A172 (cell line): ENCODE data around the gene ANO10. TPM values are rescaled to one million over a fixed set of nuclear protein-coding genes. Genes with fewer than 3 reads are reported as not detected.
"Not testable (repeated sequence)": the region's sequence is repeated elsewhere in the genome, so short reads cannot be mapped to it uniquely, and the experiment has no call there.

Experiments
- DNase-seq: peaks from one replicate; pipeline ENCODE4 v3.0.0-alpha.2; 2015; ENCODE audit warnings: low spot score
- total RNA-seq: library from RNA; depleted of rRNA; stranded (reverse); fragments of >200 nt; shearing (Covaris generic); gene quantifications from 2 replicates; pipeline ENCODE4 v1.2.3, GENCODE V29; 2014

Gene ANO10
- total RNA-seq, 1 experiment from 2014 or later: 31.1 TPM

DNA sequence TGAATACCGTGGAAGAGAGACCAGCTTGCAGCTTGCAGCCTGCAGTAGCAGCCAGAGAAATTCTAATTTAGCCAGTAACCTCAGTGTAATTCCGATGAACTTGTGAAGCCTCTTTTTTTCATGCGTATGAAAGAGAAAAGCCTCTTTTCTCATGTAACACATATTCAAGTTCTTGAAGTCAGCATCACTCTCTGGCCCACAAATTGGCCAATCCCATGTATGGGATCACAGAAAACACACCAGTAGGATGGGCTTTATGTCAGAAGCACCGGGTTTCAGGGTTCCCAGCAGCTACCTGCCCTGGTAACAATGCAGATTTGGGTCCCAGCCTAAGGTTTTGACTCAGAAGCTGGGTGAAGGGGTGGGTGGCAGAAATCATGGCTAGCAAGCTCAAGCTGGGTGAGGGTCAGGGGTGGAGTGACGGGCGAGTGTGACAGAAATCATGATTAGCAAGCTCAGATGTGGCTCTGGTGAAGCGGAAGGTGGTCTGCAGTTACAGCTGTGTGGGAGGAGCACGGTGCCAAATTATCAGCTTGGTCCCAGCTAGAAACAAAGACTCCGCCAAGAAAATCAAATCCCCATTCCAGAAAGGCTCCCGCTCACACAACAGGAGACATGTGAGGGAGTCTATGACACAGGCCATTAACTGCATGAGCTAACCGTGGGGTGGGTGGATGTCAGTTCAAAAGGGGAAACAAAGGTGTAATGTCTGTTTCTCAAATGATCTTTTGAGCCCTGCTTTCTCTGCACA, 248.8 kb downstream of the ANO10 start:
- DNase-seq: no peak

DNA sequence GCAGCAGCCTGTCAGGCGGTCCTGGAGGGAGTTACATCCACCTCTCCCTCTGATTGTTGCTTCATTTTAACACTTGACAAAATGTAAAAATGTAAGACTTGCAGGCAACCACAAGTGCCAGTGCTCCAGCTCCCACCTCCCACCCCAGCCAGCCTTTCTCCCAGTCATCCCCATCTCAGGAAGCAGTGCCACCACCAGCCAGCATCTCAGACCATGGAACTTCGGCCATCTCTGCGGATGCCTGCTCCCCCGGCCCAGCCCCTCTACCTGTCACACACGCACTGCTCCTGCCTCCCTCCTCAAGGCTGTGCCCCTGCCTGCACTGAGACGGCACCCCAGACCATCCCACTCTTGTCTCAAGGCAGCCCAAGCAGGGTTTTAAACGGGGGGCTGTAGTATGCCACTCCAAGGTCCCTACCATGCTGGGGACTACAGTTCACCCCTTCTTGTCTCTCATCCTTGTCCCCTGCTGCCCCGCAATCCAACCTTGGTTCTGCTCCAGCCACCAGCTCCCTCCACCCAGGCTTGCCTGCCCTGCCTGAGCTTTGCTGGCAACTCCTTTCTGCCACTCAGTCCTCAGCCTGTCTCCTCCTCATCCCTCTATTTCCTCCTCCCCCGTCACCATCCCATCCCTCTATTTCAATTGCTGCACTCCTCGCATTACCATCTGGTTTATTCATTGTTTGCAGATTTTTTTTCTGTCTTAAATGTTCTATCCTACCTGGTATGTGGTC, 249.6 kb downstream of the ANO10 start:
- DNase-seq: no peak

DNA sequence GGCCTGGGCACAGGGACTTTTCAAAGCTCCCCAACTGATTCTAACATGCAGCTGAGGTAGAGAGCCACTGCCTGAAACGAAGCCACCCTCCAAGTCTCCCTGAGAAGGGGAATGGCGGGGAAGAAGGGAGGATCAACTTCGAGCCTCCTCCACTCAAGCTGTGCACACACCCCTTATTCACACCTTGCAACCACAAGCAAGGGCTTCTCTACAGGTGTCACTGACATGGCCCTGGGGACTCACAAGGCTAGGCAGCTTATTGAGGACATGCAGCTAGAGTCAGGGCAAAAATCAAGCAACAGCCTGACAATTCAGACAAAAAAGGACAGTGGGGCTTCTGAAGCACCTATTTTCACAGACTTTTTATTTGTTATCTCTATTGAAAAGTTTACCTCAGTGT, 250.3 kb downstream of the ANO10 start:
- DNase-seq: no peak

DNA sequence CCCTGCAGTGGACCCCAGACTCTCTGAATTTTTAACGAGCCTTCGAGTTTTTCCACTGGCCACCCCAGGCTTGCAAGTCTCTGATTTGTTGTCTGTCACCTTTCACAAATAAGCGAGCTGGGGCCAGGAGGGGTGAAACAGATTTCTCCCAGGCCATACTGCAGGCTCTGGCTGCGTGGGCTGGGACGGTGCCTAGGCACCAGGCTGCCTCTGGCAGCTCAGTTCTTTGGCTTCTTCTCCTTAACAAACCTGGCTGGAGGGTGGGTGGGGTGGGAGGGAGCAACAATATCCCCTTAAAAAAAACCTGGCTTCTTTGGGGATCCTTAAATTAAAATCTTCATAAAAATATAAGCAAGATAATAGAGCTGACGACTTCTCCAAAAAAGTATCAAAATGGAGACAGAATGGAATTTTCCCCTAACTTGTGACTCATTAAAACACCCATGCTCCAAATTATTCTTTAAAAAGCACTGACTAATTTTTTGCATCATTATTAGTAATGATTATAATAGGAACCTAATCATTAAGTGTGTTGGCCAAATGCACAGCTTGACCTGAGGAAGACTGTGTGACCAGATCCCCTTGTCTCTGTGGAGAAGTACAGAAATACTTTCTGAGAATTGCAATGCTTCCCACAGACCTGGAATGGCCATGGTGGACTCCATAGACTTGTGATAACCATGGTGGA, 251.4 kb downstream of the ANO10 start:
- no peak for DNase-seq

DNA sequence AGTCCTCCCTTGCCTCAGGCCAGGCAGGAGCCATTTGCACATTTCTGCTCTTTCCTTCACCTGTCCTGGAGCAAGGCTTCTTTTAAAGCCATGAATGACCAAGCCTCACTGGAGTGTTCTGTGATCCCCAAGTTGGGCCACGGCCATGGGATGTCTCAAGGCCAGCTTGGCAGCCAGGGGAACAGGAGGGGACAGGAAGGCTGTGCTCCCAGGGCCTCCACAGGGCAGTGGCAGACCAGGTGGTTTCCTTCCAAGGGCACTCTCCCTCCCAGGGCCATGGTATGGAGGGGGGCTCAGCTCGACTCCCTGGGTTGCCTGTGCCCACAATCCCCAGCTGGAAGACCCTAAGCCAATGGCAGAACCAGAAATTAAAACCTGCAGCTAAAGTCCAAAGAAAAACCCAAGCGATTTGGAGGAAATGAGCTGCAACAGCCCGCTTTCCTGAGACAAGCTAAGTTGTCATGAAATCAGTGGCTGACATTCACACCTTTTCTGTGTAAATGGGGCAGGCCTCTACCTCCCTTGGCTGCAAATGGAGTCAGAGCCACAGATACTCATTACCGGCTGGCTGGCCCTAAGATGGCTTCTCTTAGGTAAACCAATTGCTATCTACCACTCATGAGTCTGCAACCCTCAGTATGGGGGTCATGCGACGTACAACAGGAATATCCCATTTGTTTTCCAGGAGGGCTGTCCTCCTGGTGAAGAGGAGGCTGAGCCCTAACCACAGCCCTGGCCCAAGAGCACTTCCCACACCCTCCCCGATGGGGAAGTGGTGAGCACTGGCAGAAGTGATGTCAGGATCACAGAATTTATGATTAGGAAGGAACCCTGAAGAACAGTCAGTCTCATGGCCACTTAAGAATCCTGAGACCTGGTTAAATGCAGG, 252.2 kb downstream of the ANO10 start:
- DNase-seq: no peak

DNA sequence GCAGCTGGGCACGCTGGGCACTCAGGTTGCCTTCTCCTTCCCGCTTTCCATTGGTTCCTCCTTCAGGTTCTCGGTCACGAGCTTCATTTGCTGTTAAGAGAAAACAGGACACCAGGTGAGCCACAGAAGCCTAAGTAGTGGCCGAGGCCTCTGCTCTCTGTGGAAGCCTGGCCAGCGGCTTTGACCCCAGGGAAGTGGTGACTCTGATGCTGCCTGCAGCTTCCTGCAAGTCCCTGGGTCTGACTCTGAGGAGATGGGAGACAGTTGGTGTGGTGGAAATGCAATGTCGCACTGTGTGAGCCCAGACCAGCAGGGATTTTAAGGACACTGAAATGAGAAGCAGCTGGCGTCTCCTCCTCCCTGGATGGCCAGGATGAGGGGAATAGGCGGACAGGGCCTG, 254.9 kb downstream of the ANO10 start:
- DNase-seq: no peak

DNA sequence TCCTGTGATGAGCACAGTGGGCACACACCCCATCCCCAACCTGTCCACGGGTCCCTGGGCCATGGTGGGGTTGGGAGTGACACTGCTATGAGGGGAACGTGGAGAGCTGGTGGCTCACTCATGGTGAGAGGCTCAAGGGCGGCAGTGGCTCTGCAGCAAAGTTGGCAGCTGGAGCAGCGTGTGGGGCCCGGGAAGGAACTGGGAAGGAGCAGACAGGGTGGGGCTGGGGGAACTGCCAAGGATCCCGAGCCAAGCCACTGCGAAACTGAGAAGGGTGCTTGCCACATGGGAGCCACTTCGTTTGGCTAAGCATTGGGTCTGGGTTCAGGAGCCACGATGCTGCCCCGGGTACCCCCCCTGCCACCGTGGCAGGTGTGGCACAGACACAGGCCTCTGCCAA, 255.3 kb downstream of the ANO10 start:
- DNase-seq: no peak

DNA sequence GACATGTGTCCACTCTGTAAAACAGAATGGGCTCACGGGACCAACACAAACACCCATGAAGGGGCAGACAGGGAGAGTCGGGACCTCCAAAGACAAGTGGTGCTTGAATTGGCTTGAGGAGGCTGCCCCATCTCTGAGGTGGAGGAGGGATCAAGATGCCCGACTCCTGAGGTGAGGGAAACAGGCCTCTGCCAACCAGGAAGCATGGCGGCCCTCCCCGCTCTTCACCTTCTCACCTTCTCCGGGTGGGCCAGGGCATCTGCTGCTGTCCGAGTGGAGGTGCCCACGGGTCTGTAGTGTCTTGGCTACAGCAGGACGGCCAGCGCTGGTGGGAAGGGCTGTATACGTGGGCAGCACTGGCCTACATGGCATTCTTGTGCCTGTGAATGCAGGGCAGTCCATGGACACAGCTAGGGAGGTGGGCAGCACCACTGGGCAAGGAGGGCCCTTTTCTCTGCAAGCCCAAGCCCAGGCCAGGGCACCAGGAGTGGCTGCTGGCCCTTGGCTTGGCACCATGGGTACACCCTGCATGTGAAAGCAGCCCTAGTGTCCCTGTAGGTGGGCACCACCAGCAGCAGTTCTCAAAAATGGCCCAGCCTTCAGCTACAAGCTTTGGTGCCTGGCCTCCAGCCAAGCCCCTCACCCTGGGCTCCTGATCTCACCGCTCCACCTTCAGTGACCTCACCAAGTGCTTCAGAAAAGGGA, 256.1 kb downstream of the ANO10 start:
- no peak for DNase-seq

DNA sequence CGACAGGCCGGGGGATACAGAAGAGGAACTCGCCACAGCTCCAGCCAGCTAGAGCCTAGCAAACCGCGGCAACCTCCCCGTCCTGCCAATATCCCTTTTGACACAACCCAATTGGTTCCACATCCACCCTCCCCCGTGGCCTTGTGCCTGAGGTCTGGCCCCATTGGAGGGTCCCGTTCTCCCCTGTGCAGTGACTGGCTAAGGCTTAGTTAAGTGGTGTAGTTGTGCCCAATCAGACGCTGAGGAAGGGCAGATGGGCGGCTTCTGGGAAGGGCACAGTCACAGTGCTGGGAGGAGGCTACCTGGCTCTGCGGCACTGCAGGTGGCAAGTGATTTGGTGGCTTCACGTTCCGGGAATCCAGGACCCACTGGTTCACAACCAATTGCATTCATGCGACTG, 256.9 kb downstream of the ANO10 start:
- no peak for DNase-seq

DNA sequence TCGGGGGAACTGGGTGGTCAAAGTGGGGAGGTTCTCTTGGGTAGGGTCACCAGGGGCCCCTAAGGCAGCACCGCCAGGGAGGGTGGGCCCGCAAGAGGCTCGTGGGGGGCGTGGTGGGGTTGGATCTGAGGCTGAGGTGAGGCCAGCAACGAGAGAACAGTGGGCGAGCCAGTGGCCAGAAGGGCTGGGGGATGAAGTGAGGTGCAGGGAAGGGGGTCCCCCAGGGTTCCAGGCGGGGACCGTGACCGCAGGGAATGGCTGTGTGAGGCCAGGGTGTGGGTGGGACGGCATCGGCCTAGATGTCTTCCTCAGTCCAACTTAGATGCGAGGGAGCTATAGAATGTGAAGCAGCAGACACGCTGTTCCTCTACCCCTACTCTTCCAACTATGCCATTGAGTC, 257.3 kb downstream of the ANO10 start:
- DNase-seq: no peak

DNA sequence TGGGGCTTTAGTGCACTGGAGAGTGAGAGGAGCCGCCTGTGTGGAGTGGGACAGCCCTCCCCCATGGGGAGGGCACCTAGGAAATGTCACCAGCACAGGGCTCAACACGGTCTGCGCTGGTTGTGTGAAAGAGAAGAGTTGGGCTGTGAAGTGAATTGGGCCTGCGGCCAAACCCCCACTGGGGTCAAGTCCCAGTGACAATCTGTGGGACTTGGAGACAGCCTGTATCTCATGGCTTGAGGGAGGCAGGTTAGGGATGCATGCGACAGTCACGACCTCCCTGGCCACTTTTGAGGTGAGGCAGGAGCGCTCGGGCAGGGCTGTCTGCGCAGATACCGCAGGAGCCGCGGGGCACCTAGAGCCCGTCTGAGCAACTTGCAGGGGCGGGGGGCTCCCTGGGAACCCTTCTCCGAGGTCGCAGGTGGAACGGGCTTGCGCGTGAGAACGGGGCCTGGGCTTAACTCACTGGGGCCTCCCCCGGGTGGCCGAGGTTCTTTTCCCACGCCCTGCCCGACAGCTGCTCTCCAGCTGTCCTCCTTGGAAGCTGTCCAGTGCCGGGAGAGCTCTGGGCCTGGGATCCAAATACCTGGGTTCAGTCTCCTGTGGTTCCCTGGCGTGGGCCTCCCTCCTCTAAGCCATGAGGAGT, 258.1 kb downstream of the ANO10 start:
- no peak for DNase-seq

DNA sequence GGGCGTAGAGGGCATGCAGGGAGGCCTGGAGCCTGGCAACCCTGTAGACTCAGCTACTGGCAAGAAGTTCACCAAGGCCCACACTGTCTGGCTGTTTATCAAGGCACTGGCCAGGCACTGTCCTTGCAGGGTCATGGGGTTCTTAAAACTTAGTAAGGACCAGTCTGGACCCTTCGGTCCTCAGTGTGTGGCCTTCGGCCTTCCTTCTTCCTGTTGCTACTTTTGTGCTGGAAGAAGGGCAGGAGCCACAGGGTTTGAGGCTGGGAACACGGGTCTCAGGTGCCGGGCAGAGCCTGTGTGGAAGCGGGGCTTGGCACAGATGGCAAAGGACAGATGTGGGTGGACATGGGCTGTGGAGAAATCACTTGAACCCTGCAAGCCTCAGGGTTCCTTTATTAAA, 258.9 kb downstream of the ANO10 start:
- DNase-seq: no peak

DNA sequence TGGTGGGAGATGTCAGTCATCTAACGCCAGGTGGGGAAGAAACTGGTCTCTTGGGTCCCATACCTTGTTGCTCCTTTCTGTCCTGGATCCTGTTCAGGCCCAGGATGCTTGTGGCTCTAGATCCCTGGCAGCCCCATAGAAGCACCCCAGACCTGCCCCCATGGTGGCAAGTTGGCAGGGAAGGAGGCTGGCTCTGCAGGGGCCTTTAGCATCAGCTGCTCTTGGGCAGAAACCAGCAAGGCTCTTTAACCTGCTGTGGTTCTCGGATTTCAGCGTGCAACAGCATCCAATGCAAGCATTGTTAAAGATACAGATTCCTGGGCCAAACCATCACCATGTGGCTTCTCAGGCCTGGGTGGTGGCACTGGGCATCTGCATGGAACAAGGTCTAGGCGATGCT, 259.6 kb downstream of the ANO10 start:
- no peak for DNase-seq

DNA sequence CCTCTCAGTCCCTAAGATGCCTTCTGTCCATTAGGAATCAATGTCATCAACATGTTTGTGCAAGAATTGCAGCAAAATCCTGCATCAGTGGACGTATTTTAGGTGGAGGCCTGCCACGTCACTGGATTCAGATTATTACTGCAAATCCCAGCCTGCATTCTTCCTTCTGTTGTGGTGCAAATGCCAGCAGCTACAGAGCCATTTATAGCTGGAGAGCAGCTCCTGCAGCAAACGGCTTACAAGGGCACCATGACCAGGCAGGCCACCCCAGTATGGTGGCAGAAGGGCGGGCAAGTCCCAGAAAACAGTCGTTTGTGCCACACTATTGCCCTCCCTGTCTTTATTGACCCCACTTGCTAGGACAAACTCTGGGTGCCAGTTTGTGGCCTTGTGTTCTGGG, 260.7 kb downstream of the ANO10 start:
- DNase-seq: no peak

DNA sequence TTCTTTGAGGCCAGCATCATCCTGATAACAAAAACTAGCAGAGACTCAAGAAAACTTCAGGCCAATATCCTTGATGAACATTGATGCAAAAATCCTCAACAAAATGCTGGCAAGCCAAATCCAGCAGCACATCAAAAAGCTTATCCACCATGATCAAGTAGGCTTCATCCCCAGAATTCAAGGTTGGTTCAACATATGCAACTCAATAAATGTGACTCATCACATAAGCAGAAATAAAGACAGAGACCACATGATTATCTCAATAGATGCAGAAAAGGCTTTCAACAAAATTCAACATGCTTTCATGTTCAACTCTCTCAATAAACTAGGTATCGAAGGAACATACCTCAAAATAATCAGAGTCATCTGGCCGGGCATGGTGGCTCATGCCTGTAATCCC, 265.8 kb downstream of the ANO10 start:
- DNase-seq: not testable (repeated sequence)

DNA sequence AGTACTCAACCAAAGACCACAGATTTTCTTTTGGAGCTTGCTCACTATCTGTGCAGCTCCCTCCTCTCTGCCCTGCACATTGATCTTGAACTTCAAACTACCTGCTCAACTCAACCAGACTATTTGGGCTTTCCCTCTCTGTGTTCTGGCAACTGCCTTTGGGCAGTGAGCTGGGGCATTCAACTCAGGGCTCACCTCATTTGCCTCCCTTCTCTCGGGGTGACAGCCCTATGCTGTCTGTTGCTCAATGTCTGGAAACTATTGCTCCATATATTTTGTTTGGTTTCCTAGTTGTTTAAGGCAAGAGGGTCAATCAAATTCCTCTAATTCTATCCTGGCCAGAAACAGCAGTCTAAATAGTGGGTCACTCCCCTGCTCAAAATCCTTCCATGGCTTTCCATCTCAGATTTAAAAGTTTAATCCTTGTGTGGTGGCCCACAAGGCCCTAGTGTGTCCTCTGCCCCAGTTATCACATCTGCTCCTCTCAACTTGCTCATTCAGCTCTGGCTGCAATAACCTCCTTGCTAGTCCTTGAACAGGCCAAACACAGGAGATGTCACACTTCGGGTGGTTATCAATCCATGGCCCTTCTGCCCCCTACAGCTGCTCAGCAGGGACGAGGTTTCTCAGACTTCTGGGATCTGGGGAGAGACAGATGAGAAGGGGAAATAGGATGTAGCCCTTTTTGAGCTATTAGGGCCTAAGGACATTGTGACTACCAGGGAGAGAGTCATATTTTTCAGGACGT, 267.7 kb downstream of the ANO10 start:
- no peak for DNase-seq

DNA sequence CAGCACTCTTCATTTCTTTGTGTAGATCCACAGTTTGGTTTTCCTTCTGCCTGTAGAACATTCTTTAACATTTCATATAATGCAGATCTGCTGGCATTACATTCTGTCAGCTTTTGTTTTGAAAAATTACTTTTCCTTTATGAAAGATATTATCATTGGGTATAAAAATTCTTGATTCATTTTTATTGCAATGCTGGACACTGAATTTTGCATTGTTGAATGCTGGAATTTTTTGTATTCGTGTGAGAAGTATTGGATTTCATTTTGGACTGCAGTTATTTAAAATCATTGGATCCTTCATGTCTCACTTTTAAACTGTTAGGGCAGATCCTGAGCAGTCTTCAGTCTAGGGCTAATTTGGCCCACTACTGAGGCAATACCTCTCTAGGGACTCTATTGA, 268.4 kb downstream of the ANO10 start:
- DNase-seq: no peak

DNA sequence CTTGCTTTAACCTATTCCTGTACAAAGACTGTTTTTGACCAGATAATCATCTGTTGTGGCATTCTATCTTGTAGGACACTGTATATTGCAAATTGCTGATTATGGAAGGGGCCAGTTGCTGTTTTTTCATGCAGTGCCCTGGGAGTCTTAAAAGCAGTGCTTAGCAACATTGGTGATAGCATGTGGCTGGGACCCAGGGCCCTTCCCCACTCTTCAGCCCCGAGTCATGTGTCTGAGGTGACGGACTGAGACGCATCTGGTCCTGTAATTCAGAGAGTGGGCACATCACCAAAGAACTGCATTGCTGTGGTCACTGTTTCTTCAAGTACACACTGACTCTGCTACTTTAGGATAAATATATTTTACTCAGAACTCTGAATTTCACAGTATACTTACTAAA, 272.1 kb downstream of the ANO10 start:
- DNase-seq: no peak

DNA sequence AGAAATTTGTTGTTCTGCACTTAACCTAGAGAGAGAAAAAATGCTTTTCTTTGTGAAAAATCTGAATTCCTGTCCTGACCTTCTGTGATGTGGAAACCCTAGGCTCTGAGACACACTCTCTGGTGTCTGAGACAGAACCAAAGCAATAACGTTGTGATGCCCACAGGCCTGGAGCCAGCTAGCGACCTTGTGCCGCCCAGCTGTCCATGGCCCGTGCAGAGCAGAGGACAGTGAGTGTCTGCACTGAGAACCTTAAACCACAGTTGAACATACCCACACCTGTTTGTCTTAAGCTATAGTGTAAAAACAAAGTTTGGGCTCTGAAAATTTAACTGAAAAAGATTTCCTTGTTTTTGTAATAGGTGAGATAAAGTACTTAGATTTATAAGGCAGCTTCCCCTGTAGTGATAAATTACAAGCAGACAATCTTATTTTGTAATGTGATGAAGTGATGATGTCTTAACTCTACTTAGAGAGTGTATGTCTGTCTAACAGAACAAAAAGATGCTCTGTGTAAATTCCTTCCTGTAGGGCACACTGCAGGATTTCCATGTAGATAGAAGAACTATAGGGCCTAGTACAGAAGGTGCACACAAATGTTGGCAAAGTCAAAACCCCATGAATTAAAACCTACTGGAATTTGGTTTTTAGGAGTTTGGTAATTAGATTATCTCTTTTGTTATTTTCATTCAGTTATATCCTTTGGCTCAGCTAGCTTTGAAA, 272.8 kb downstream of the ANO10 start:
- DNase-seq: no peak
